Globus pallidus (tissue), 1 donor: Measurements from ENCODE around the gene LMAN2.
"Not testable (repeated sequence)": the region's sequence is repeated elsewhere in the genome, so short reads cannot be mapped to it uniquely, and the experiment has no call there.

ENCODE experiments used
- DNase-seq: peaks from one replicate; pipeline ENCODE4 v3.0.0-alpha.2; 2015; ENCODE audit warnings: low spot score

Gene LMAN2

DNA sequence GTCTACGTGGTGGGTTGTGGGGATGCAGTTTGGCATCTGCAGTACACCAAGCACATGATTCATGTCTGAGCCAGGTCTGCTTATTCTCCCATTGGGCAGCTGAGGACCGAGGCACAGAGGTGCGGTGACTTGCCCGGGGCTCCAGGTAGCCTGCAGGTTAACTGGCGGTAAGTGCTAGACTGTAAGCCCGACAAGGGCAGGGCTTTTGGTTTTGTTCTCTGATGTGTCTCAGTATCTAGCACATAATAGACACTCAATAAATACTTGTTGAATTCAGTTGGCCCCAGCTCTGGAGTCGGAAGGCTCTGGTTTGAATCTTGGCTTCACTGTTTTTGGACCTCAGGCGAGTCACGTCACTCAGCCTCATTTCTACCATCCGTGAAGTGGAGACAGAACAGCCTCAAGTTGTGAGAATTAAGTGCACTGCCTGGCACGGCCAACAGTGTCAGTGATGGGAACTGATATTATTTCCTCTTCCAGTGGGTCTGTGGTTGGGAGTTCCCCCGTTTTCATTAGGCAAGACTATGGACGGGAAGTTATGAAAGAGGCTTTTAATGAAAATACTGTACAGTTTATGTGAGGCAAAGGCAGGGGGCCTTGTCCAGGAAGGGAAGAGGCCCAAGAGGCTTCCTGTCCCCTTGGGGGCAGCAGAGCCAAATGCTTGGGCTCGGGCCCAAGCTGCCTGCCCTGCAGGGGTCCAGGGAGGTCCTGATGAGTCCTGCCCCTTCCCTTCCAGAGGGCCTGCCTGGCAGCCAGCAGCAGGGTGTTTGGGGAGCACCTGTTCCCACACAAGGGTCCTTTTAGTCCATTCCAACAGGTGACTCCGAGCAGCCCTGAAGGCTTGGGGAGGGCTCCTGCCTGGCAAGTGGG is 44.6 kb downstream of the LMAN2 start:
- peak; percentile 26 for DNase-seq

DNA sequence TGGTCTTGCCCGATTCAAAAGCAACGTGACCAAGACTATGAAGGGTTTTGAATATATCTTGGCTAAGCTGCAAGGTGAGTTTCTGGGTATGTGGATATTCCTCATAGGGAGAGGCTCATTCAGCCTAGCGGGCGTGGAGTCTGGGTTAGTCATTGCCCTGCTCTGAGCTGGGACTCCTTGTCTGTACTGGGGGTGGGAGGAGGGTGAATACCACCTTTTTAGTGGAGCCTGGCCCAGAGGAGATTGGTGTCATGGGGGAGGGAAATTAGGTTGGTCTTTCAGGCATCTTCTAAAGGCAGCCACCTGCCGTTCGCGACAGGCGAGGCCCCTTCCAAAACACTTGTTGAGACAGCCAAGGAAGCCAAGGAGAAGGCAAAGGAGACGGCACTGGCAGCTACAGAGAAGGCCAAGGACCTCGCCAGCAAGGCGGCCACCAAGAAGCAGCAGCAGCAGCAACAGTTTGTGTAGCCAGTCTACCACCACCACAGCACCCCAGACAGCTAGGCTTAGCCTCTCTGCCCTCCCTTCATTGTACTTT is 45.3 kb downstream of the LMAN2 start:
- not testable (repeated sequence) for DNase-seq

DNA sequence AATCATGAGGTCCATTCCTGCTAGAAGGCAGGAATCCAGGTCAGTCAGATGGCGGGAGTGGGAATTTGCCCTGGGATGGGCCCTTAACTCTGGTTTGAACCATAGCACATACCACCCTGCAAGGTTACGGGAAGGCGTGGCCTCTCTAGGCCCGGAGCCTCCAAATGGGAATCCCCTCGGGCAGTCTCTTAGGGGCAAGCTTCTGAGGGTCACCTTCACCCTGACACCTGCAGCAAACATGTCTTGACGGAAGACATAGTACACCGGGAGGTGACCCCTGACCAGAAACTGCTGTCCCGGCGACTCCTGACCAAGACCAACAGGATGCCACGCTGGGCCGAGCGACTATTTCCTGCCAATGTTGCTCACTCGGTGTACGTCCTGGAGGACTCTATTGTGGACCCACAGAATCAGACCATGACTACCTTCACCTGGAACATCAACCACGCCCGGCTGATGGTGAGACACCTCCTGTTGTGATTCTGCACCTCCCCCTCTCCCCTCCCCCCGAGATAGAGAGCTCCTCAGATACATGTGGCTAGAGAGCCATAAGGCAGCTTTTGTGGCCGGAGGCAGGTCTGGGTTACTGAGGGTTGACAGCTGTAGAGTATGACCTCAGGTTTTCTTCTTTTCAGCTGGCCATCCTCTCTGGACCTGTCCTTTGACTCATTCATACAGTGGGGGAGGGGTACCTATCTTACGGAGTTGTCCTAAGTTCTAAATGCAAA is 46.9 kb downstream of the LMAN2 start:
- no peak for DNase-seq

DNA sequence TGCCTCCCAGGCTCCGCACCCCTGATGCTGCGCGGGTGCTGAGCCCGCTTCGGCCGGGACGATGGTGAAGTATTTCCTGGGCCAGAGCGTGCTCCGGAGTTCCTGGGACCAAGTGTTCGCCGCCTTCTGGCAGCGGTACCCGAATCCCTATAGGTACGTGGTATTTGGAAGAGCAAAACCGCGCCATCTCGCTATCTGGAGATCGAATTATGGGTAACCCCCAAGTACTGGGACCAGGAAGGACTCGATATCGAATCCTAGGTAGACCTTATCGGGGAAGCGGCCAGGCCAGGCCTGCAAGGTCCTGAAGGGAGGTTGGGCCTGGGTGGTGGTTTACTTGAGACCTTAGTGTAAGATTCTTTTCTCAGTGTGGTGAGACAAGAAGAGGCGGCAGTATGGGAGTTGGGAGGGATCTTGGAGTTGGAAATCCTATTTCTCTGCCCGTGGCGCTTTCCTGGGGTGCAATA is 47.5 kb downstream of the LMAN2 start:
- no peak for DNase-seq

DNA sequence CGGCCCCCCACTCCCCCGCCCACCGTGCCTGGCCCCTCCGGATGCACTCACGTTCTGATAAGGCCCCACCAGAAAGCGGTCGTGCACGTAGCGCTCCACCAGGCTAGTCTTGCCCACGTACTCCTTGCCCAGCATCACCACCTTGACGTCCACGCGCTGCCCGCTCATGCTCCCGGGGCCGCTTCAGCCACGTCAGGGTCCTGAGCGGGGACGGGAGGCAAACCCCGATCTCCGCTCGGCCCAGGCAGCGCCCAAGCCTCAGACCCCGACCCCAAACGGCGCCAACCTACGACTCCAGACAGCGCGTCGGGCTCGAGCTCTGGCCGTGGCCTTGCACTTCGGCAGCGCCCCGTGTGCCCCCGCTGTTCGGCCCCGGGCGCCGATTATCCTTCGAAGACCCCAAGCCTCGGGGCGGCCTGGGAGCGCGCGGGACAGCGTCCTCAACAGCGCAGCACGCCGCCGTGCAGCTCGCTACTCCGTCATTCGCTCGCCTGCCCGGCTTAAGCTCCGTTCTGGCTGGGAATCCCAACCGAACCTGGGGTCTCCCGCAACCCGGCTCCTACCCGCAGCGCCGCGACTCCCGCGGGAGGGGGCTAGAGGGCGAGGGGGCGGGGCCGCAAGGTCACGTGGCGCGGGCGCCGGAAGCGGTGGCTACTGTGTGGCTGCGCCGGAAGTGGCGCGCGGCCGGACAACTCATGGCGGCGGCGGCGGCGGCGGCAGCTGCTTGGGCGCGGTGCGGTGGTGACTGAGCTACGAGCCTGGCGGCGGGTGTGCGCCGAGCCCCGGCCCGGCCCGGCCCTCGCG is 48.1 kb downstream of the LMAN2 start, which contains the start of the genes PRELID1 and RAB24:
TSS of gene PRELID1 (plus strand) at position 679 of the 804 bp plus-strand sequence. CDS start 187 bp downstream, outside the sequence.
TSS of gene RAB24 (minus strand) at position 599 of the 804 bp plus-strand sequence. CDS start at position 168, 431 bp downstream.
- DNase-seq: peak; percentile 81

DNA sequence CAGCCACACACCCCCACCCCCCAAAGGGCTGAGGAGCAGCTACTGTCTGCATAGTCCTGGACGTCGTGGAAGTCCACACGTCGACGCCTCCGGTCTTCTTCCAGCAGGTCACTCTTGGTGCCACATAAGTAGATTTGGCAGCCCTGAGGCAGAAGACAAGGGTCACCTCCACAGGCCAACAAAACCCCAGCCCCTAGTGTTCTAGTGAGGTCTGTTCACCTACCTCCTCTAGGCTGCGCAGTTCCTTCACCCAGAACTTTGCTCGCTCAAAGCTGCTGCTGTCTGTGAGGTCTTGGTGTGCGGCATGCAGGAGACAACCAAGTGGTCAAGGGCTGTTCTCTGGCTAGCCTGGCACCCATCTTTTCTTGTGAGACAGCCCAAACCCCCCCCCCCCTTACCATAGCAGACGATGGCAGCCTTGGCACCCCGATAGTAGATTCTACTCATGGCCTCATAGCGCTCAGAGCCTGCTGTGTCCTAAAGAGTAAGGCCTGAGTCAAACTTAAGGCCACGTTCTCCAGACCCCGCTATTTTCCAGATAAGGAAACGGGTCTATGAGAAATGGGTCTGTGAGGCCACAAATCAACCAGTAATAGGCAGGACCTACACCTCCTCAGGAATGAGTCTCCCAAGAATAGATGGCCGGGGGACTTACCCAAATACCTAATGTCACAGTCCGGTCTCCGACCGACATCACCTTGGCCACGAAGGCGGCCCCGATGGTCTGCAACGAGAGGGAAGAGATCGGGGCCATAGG is 48.9 kb downstream of the LMAN2 start:
- DNase-seq: no peak

DNA sequence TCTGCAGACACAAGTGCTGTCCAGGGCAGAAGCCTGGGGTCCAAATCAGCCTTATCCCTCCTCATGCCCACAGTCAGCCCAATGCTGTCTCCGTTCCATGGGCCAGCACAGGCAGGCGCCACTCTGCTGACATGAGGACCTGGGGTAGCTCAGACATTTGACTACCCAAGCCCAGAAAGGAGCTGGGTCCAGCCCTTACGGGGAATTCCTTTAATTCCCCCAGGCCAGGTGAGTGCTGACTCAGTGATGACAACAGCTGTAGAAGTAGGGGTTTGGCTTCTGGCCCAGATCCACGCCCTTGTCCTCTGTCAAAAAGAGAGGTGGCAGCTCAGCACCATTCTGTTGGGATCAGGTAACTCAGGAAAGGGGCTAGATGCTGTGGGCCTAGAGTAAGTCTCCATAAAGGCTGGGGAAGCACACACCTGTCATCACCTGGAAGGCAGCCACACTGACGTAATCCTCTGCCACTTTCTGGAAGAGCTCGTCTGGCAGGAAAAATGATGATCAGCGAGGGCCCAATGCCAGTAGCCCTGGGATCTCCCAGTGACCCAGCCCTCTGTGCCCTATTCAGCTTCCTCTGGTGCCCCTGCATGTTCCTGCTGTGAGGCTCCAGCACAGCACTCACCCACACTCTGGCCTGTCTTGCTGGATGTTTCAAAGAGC is 49.8 kb downstream of the LMAN2 start:
- no peak for DNase-seq

DNA sequence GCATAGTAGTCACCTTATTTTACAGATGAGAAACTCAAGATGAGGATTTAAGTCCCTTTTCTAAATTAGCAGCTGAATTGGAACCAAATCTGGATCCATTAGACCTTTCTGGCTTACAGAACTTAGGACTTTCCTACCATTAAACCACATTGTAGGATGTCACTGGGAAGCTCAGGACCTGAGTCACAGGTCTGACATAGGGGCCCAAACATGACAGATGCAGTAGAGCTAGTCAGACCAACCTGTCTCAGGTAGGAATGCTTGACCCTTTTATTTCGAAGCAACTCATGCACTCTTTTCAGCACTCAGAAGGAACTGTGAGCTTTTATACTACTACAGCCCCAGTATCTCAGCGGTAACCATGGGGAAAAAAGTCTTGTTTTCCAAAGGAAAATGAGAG is 50.5 kb downstream of the LMAN2 start:
- no peak for DNase-seq

DNA sequence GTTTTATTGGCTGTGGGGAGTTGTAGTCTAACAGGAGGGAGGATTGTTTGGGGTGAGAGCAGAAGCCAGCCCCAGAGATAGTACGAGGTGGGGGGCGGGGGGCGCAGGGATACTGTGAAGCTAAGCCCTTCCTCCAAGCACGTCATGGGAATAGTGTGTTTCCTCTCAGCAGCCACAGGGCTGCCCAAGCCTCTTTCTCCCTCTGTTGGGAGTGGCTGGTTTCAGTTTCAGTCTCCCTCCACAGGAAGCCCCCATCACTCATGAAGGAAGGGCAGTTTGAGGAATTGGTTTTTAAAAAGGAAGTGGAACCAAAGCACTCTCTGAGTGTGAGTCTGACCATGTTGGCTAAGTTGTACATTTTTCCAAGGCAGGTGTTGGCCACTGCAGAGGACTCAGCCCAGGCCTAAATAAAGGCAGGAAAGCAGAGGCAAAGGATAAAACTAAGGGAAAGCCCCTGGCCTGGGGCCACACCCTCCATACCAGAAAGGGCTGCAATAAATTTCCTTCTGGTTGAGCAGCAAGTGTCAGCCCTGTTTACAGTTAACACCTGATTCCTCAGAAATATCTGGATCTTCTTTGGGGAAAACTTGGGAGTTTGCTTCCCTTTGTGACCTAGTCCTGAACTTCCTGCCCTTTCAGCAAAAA is 51.1 kb downstream of the LMAN2 start:
- DNase-seq: peak; percentile 73

DNA sequence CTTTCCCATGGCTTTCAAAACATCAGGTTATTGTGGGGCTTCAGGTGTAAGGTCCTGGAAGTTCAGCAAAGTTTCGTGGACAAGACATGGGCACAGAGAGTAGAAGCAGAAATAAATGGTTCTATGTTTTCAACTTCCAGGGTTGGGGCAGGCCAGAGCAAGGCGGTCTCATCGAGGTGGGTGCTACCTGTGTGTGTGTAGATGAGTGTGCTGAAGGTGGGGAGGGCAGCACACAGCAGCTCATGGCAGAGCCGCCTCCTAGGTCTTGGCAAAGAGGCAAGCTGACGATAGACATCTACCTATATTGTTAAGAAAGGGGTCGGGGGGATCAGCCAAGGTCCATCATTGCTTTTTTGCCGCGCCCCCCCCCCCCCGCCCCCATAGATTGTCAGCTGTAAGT is 51.8 kb downstream of the LMAN2 start:
- DNase-seq: no peak

DNA sequence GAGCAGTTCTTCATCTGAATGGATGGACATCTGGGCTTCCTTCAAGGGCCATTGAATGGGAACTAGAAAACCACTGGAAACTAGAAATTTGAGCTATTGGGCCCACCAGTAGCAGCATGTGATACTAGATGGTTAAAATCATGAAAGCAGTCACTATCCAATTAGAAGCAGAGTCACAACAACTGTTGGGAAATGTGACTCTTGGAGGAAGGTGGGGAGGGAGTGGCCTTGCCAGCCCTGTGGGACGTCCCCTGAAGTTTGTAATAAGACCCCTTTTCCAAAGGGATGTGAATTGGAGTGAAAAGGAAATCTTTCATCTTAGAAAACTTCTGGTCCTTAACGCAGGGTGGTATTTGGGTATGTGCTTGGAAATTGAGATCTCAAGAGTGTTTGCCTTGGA is 53.5 kb downstream of the LMAN2 start:
- DNase-seq: no peak

DNA sequence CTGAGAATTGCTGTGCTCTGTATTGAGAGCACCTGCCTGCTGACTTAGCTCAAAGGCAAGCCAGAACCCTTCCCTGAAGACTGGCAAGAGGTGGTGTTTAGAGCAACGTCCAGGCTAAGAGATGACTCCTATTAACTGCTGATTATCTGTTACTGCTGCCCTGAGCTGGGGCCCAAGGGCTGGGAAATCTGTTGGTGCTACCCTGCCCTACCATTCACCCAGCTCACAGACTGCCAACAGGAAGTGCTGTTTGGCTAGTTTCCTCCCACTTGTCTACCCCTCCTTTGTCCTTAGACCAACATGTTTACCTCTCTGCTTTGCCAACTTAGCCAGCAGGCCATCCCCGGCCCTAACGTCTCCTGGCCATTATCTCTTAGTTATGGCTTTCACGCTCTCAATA is 54.9 kb downstream of the LMAN2 start:
- no peak for DNase-seq

DNA sequence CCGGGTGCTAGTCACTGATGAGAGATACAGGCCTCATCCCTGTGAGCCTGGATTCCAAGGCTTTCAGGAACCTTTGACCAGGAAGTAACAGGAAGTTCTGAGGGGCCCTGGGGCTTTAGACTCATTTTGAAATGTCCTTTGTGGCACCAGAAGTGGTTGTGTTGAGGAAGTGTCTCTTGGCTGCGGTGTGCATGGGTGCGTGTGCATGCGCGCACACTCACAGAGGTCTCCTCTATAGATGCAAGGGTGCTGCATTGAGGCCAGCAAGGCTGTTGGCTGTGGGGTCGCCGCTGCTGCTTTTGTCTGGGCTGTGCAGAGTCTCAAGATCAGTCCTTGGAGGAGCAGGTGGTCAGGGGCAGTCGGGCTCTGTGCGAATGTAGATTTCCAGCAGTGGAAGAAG is 55.5 kb downstream of the LMAN2 start:
- no peak for DNase-seq

DNA sequence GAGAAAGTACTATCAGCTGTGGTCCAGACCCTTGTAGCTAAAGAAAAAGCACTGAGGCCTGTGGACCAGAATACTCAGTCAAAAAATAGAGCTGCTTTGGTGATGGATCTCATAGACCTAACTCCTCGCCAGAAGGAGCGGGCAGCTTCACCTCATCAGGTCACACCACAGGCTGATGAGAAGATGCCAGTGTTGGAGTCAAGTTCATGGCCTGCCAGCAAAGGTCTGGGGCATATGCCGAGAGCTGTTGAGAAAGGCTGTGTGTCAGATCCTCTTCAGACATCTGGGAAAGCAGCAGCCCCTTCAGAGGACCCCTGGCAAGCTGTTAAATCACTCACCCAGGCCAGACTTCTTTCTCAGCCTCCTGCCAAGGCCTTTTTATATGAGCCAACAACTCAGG is 56.8 kb downstream of the LMAN2 start:
- DNase-seq: no peak

DNA sequence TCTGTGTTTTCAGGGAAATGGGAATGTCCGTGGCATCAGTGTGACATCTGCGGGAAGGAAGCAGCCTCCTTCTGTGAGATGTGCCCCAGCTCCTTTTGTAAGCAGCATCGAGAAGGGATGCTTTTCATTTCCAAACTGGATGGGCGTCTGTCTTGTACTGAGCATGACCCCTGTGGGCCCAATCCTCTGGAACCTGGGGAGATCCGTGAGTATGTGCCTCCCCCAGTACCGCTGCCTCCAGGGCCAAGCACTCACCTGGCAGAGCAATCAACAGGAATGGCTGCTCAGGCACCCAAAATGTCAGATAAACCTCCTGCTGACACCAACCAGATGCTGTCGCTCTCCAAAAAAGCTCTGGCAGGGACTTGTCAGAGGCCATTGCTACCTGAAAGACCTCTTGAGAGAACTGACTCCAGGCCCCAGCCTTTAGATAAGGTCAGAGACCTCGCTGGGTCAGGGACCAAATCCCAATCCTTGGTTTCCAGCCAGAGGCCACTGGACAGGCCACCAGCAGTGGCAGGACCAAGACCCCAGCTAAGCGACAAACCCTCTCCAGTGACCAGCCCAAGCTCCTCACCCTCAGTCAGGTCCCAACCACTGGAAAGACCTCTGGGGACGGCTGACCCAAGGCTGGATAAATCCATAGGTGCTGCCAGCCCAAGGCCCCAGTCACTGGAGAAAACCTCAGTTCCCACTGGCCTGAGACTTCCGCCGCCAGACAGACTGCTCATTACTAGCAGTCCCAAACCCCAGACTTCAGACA is 57.5 kb downstream of the LMAN2 start:
- DNase-seq: no peak

DNA sequence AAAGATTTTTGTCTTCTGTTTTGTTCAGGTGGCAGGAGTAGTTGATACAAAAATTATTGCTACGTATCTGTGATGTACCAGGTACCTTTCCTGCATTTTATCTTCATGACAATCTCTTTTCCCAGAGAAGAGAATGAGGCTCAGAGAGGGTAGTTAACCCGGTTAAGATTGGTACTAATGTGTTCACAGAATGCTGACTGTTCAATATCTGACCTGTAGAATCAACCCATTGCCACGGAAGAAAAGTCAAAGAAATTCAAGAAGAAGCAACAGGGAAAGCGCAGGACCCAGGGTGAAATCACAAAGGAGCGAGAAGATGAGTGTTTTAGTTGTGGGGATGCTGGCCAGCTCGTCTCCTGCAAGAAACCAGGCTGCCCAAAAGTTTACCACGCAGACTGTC is 59.7 kb downstream of the LMAN2 start:
- no peak for DNase-seq

DNA sequence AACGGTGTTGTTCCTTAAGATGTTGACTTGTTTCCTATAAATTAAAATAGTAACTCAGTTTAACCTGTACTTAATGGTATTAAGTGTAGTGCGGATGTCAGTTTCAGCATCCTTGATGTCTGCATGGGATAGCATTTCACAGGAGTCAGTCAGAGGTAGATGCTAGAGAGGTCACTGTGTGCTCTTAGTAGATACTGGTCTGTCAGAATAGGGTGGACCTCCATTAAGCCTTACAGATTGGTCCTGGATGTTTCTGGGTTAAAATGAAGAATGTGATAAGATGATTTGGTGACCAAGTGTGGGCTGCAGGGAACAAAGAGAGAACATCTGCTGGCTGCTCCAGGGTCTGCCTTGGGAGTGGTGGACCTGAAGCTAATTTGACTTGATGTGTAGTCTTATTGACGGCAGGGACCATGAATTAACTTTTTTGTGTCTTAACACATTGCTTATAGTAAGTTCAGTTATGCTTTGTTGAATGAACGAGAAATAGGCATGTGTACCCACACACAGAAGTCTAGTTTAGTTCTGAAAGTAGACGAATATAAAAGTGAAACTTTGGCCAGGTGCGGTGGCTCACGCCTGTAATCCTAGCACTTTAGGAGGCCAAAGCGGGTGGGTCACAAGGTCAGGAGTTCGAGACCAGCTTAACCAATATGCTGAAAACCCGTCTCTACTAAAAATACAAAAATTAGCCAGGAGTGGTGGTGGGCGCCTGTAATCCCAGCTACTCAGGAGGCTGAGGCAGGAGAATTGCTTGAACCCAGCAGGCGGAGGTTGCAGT is 60.5 kb downstream of the LMAN2 start:
- DNase-seq: no peak

DNA sequence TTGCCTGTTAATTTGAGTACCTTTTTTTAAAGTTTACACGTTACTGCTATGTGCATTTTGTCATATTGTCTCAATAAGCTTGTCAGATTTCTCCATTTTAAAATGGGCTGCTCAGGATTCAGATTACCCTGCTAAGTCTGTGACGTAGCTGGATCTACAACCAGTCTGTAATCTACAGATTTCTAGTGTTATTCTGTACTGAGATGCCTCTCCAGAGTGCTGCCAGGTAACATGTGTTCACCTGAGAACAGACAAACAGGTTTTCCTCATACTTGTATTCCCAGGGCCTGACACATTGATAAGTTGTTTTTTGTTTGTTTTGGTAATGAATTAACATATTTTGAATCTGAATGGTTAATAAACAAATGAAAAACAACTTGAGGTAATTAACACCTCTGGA is 63.3 kb downstream of the LMAN2 start:
- DNase-seq: no peak
